Measurements from ENCODE around the gene SCG3. TPM values are rescaled to one million over a fixed set of nuclear protein-coding genes. Genes with fewer than 3 reads are reported as not detected.

SCG3 gene
- total RNA-seq, 1 experiment from 2014 or later = 22.7 TPM

GRCh38 chr15:51735228-51736010, 54.1 kb downstream of the SCG3 start:
- H3K4me3 Mint-ChIP-seq = no peak overlapping the region
- no peak overlapping the region for H2AK5ac ChIP-seq (ENCODE audit: insufficient read length, low read length)
- no peak overlapping the region for H3K56ac ChIP-seq (ENCODE audit: insufficient read length, low read depth, low read length)
- H3K9ac ChIP-seq (ENCODE audit: extremely low read depth, insufficient read length, low read length) = no peak overlapping the region
- no peaks in the 10 kb centered on the region; a peak in 2 of 5 replicates for H3K9me3 Mint-ChIP-seq
- H3K14ac ChIP-seq (ENCODE audit: insufficient read depth, low read length) = no peak overlapping the region
- H2BK120ac ChIP-seq (ENCODE audit: low read depth, low read length, poor library complexity, severe bottlenecking) = no peak overlapping the region
- no peak overlapping the region for H3K27ac ChIP-seq (ENCODE audit: insufficient read length, low read depth, low read length)
- H3K23me2 ChIP-seq (ENCODE audit: insufficient read length, low read depth, low read length, poor library complexity, severe bottlenecking) = peaks cover 7% of the 10 kb centered on the region
- H3K4me2 ChIP-seq (ENCODE audit: insufficient read depth, insufficient read length, low read length) = no peak overlapping the region
- no peak overlapping the region for H3K4ac ChIP-seq (ENCODE audit: low read depth, low read length)
- no peak overlapping the region for H4K91ac ChIP-seq (ENCODE audit: insufficient read length, low read depth, low read length)
- no peaks in the 10 kb centered on the region for H3K79me1 ChIP-seq (ENCODE audit: insufficient read depth, low read depth, low read length, poor library complexity, severe bottlenecking)
- H3K9me3 ChIP-seq (ENCODE audit: control insufficient read depth, low read depth, low read length) = no peaks in the 10 kb centered on the region
- peaks cover 7% of the 10 kb centered on the region; the same call in 1 of the 2 replicates for H3K27me3 ChIP-seq (ENCODE audit: insufficient read depth, low read length)
- H3K27me3 Mint-ChIP-seq (ENCODE audit: low read depth) = peaks cover 43% of the 10 kb centered on the region
- H2BK20ac ChIP-seq (ENCODE audit: low read depth, low read length, poor library complexity, severe bottlenecking) = no peak overlapping the region
- no peak overlapping the region for H3T11ph ChIP-seq (ENCODE audit: low read length)
- H4K5ac ChIP-seq (ENCODE audit: insufficient read length, low read depth, low read length) = no peak overlapping the region
- no peak overlapping the region for H3K18ac ChIP-seq (ENCODE audit: insufficient read length, low read depth, low read length)
- H3K36me3 Mint-ChIP-seq (ENCODE audit: insufficient read depth in 1 of 3, low read depth in 3 of 3) = no peaks in the 10 kb centered on the region; a peak in 1 of 7 replicates
- no peak overlapping the region for H3K23ac ChIP-seq (ENCODE audit: insufficient read length, low read depth, low read length)
- H2BK15ac ChIP-seq (ENCODE audit: low read depth, low read length) = no peak overlapping the region
- no peak overlapping the region for H2BK12ac ChIP-seq (ENCODE audit: insufficient read length, low read depth, low read length)
- no CpG with 5 or more reads among the region's 5 CpGs for WGBS (ENCODE audit: extremely low coverage, insufficient read length, low lambda C conversion rate)
- H3K27ac Mint-ChIP-seq = no peak overlapping the region
- no peak overlapping the region for H2AFZ ChIP-seq (ENCODE audit: low read length)
- H3K4me1 Mint-ChIP-seq = peaks cover 18 to 24% of the 10 kb centered on the region in 2 experiments
- no peak overlapping the region for H4K8ac ChIP-seq (replicated peaks; ENCODE audit: insufficient read length, low read depth, low read length)
- H3K4me1 ChIP-seq (ENCODE audit: insufficient read depth, low read length) = no peaks in the 10 kb centered on the region
- no peak overlapping the region for H2BK5ac ChIP-seq (ENCODE audit: insufficient read length, low read length)
- no peak for DNase-seq
- TF ChIP-seq CTCF (conservative IDR thresholded peaks at IDR 0.05) = 0 out of 3 replicates have a peak, but pooled peaks have one; percentile 13
- H4K20me1 ChIP-seq (ENCODE audit: control insufficient read depth, insufficient read depth, insufficient read length) = no peaks in the 10 kb centered on the region
- H3K79me2 ChIP-seq (ENCODE audit: insufficient read depth, low read length) = 0 out of 2 replicates have a peak, but pooled peaks cover 1% of the 10 kb centered on the region
